ENCODE measurements around the gene KLK4. TPM values are rescaled to one million over a fixed set of nuclear protein-coding genes. Genes with fewer than 3 reads are reported as not detected.
A peak's percentile ranks its signal among the peaks of the same experiment; 100 is the strongest.
"Not testable (repeated sequence)": the region's sequence is repeated elsewhere in the genome, so short reads cannot be mapped to it uniquely, and the experiment has no call there.

The KLK4 gene
- total RNA-seq, 1 experiment from 2014 or later: not detected

GRCh38 chr19:50912727-50913716, 1.8 kb upstream of the KLK4 start:
- DNase-seq (ENCODE audit: low spot score): no peak

- DNase-seq (ENCODE audit: low spot score): no peak
These were observed 956 bp upstream of the KLK4 start for GRCh38 chr19:50912102-50912599.

- DNase-seq (ENCODE audit: low spot score): no peak
These were observed 473 bp downstream of the KLK4 start for GRCh38 chr19:50910722-50911121.

- DNase-seq (ENCODE audit: low spot score): no peak
These were observed 1.7 kb downstream of the KLK4 start for GRCh38 chr19:50909240-50910070.

- DNase-seq (ENCODE audit: low spot score): no peak
These were observed 2.9 kb downstream of the KLK4 start for GRCh38 chr19:50908336-50908735.

GRCh38 chr19:50906217-50906616, 5.0 kb downstream of the KLK4 start:
- no peak for DNase-seq (ENCODE audit: low spot score)

- no peak for DNase-seq (ENCODE audit: low spot score)
These were observed 8.6 kb downstream of the KLK4 start for GRCh38 chr19:50902640-50903039.

- no peak for DNase-seq (ENCODE audit: low spot score)
These were observed 11.6 kb downstream of the KLK4 start for GRCh38 chr19:50899569-50899968.

- no peak for DNase-seq (ENCODE audit: low spot score)
These were observed 13.2 kb downstream of the KLK4 start for GRCh38 chr19:50898018-50898417.

- no peak for DNase-seq (ENCODE audit: low spot score)
These were observed 13.6 kb downstream of the KLK4 start for GRCh38 chr19:50897612-50898011.

GRCh38 chr19:50897191-50897607, 14.0 kb downstream of the KLK4 start:
- no peak for DNase-seq (ENCODE audit: low spot score)

- peak; percentile 81 for DNase-seq (ENCODE audit: low spot score)
These were observed 14.5 kb downstream of the KLK4 start for GRCh38 chr19:50896591-50897190.

GRCh38 chr19:50896089-50896590, 15.1 kb downstream of the KLK4 start:
- not testable (repeated sequence) for DNase-seq (ENCODE audit: low spot score)

- DNase-seq (ENCODE audit: low spot score): no peak
These were observed 16.5 kb downstream of the KLK4 start for GRCh38 chr19:50894478-50895356.

- no peak for DNase-seq (ENCODE audit: low spot score)
These were observed 18.0 kb downstream of the KLK4 start for GRCh38 chr19:50893047-50893736.

GRCh38 chr19:50891253-50891625, 20.0 kb downstream of the KLK4 start:
- DNase-seq (ENCODE audit: low spot score): no peak

- peak; percentile 41 for DNase-seq (ENCODE audit: low spot score)
These were observed 20.6 kb downstream of the KLK4 start for GRCh38 chr19:50890422-50891252.

GRCh38 chr19:50889638-50890037, 21.6 kb downstream of the KLK4 start:
- DNase-seq (ENCODE audit: low spot score): no peak

GRCh38 chr19:50882188-50882587, 29.0 kb downstream of the KLK4 start:
- no peak for DNase-seq (ENCODE audit: low spot score)
